Thoracic aorta (tissue), 2 donors: ENCODE results near the gene MAP7D1. TPM values are rescaled to one million over a fixed set of nuclear protein-coding genes. Genes with fewer than 3 reads are reported as not detected.

Experiments used
- ATAC-seq: fragments of 150-250 bp; one replicate; pipeline ENCODE4 v1.8.0; 2017; ENCODE audit warnings: low read depth; ENCODE audit not compliant: insufficient number of reproducible peaks, low FRiP score
- DNase-seq: peaks from one replicate; pipeline ENCODE4 v3.0.0-alpha.2; 2020; ENCODE audit warnings: low spot score
- H3K27ac ChIP-seq, 2 donors: fragments of 200-600 bp; sonication (generic); 1 replicate in 1 of 2; 2 replicates in 1 of 2; pipeline ENCODE4 v1.5.1; 2016; ENCODE audit warnings: mild to moderate bottlenecking in 2 of 2, moderate library complexity in 2 of 2
- H3K27me3 ChIP-seq: fragments of 200-600 bp; sonication (generic); replicated peaks from 2 replicates; pipeline ENCODE4 v1.6.0; 2016; ENCODE audit warnings: mild to moderate bottlenecking; ENCODE audit not compliant: insufficient read depth
- H3K36me3 ChIP-seq: fragments of 200-600 bp; sonication (generic); one replicate; pipeline ENCODE4 v1.5.1; 2016
- H3K4me1 ChIP-seq, 2 donors: fragments of 200-600 bp; sonication (generic); 1 replicate in 1 of 2; 2 replicates in 1 of 2; pipeline versions ENCODE4 v1.5.1 to v1.6.0; 2016; ENCODE audit warnings: low read depth in 2 of 2, mild to moderate bottlenecking in 1 of 2; ENCODE audit not compliant: control insufficient read depth in 1 of 2
- H3K4me3 ChIP-seq: fragments of 200-600 bp; sonication (generic); 2 replicates; pipeline ENCODE4 v1.5.1; 2016; ENCODE audit warnings: mild to moderate bottlenecking
- H3K9me3 ChIP-seq: fragments of 200-600 bp; sonication (generic); 2 replicates; pipeline ENCODE4 v1.5.1; 2016
- total RNA-seq, 2 donors: library from RNA; depleted of rRNA; stranded (reverse); fragments of >200 nt; gene quantifications; one replicate each; pipeline versions ENCODE4 v1.1.0 to v1.2.3, GENCODE V29; 2016
- TF ChIP-seq, protein P1 (sequence below): fragments of 200-600 bp; sonication (generic); IDR thresholded peaks from one replicate; pipeline ENCODE4 v1.5.1; 2019; ENCODE audit warnings: antibody characterized with exemption

MAP7D1 gene
- total RNA-seq, 2 donors from 2014 or later: 170 to 186 TPM

- Histone ChIP-seq H3K4me1 (peaks cover 47 to 69% of the 10 kb centered on the region in 2 donors), H3K27ac (peak overlapping the region; percentile 86 to 87), H3K4me3 (peak overlapping the region; percentile 68), H3K27me3 (no peaks in the 10 kb centered on the region), H3K36me3 (no peaks in the 10 kb centered on the region), H3K9me3 (no peaks in the 10 kb centered on the region)
- TF ChIP-seq, protein P1, sequence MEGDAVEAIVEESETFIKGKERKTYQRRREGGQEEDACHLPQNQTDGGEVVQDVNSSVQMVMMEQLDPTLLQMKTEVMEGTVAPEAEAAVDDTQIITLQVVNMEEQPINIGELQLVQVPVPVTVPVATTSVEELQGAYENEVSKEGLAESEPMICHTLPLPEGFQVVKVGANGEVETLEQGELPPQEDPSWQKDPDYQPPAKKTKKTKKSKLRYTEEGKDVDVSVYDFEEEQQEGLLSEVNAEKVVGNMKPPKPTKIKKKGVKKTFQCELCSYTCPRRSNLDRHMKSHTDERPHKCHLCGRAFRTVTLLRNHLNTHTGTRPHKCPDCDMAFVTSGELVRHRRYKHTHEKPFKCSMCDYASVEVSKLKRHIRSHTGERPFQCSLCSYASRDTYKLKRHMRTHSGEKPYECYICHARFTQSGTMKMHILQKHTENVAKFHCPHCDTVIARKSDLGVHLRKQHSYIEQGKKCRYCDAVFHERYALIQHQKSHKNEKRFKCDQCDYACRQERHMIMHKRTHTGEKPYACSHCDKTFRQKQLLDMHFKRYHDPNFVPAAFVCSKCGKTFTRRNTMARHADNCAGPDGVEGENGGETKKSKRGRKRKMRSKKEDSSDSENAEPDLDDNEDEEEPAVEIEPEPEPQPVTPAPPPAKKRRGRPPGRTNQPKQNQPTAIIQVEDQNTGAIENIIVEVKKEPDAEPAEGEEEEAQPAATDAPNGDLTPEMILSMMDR: no peak
- DNase-seq (no peak), ATAC-seq (no peak)
These were observed 4.5 kb downstream of the MAP7D1 start for GRCh38 chr1:36160388-36160948.

- no peaks in the 10 kb centered on the region for H3K36me3 ChIP-seq
- ATAC-seq (peak; percentile 47), DNase-seq (no peak)
- peak overlapping the region; percentile 68 for H3K4me3 ChIP-seq
- peaks cover 53 to 74% of the 10 kb centered on the region in 2 donors for H3K4me1 ChIP-seq
- TF ChIP-seq, protein P1: no peak
- H3K27ac ChIP-seq: peak overlapping the region; percentile 86 to 87
- H3K27me3 ChIP-seq: no peaks in the 10 kb centered on the region
- H3K9me3 ChIP-seq: no peaks in the 10 kb centered on the region
These were observed 5.1 kb downstream of the MAP7D1 start for GRCh38 chr1:36160949-36161485.

DNA sequence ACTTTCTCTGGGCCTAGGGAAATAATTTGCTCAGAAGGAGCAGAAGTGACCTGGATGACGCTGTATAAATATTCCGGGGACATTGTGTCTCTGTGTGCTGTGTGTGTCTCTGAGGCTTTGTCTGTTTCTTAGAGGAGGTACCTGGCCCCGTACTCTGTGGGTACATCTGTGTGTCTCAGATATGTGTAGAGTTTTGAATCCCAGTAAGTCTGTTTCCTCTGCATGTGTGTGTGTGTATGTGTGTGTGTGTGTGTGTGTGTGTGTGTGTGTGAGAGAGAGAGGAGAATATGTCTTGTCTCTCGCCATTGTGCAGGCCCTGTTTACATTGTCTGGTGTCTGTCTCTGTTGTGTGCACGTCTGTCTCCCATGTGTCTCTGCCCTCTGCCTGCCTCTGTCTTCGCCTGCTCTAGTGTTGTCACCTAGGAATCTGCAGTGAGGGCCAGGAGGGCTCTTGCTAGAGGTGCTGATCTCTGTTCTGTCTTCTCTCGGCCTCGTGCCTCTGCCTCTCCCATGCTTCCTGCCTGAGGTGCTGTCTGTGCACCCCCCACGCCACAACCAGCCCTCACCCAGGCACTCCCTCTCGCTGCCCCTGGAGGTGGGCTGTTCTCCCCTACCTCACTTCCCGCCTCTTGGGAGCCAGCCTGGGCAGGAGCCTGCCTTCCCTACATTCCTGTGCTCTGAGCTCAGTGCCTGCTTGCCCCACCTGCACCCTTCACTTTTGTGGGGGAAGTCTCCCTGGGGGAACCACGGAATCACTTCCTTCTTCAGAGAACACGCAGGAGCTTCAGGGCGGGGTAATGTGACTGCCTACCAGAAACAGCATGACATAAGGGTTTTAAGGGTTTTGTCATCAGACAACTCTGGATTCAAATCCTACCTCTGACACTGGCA lies 5.9 kb downstream of the MAP7D1 start:
- Histone ChIP-seq H3K4me3 (peak overlapping the region; percentile 68), H3K27ac (peak overlapping the region; percentile 86 to 87), H3K36me3 (no peaks in the 10 kb centered on the region), H3K4me1 (peaks cover 53 to 83% of the 10 kb centered on the region in 2 donors), H3K27me3 (no peaks in the 10 kb centered on the region), H3K9me3 (no peaks in the 10 kb centered on the region)
- TF ChIP-seq, protein P1: no peak
- no peak for DNase-seq
- no peak for ATAC-seq

DNA sequence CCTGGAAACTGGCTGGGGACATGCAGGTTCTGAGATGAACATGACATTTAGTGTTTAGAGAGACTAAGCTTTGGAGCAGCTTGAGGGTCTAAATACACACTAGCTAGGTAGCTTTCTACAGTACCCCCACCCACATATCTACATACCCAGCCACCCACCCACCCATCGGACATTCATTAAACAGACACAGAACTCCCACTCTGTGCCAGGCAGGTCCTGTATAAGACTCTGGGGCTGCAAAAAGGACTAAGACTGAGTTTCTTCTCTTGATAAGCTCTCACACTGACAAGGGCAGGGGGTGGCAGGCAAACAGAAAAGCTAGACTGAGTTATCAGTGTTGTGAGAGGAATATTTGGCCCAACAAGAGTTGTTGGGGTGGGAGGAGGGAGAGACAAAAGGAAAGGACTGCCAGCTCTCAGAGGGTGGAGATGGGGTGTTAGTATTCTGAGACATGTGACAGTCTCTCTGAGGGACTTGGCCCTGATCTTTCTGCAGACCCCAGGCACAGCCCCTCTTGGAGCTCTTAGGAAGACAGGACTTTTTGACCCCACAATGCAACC lies 6.8 kb downstream of the MAP7D1 start:
- peaks cover 53 to 86% of the 10 kb centered on the region in 2 donors for H3K4me1 ChIP-seq
- TF ChIP-seq, protein P1: no peak
- H3K27ac ChIP-seq: peak overlapping the region; percentile 54 to 86
- no peaks in the 10 kb centered on the region for H3K27me3 ChIP-seq
- H3K9me3 ChIP-seq: no peaks in the 10 kb centered on the region
- peaks cover 7% of the 10 kb centered on the region for H3K36me3 ChIP-seq
- ATAC-seq (no peak), DNase-seq (no peak)
- no peak overlapping the region for H3K4me3 ChIP-seq

DNA sequence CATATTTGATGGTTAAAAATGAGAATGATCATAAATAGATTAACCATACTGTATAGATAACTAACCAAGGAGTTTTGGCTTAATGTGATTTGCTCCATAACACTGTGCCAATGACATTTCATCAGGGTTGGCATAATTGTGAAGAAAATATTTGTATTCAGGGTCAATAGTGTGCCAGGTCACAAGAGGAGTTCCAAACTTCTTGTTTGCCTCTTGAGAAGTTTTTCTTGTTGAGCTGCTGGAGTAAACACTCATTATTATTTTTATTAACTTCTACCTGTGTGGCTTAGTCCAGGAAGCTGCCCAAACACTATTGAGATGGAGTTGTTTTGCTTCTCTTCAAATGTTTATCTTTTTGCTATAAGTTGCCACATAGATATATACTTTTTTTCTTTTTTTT lies 7.5 kb downstream of the MAP7D1 start:
- H3K9me3 ChIP-seq: no peaks in the 10 kb centered on the region
- peaks cover 7% of the 10 kb centered on the region for H3K36me3 ChIP-seq
- H3K27ac ChIP-seq: peak overlapping the region; percentile 38 to 86
- ATAC-seq (no peak), DNase-seq (no peak)
- no peak overlapping the region for H3K4me3 ChIP-seq
- no peaks in the 10 kb centered on the region for H3K27me3 ChIP-seq
- H3K4me1 ChIP-seq: peaks cover 47 to 86% of the 10 kb centered on the region in 2 donors
- TF ChIP-seq, protein P1: no peak
